Effector memory CD8-positive, alpha-beta T cell (primary cell): Measurements from ENCODE around the gene SORCS3.

ENCODE experiments used
- ATAC-seq: fragments of 150-1000 bp; cut with Tn5 transposase; replicated peaks from 2 replicates; pipeline ENCODE4 v1.10.0; 2021; ENCODE audit warnings: mild to moderate bottlenecking, moderate library complexity
- DNase-seq, 3 experiments: peaks; one replicate each; pipeline ENCODE4 v3.0.0; 2021
- H3K27ac Mint-ChIP-seq, 2 donors: one replicate each; pipeline ENCODE4 v1.8.0; 2022; ENCODE audit warnings: mild to moderate bottlenecking in 2 of 2, mixed read lengths in 2 of 2, moderate library complexity in 2 of 2
- H3K27me3 Mint-ChIP-seq, 2 donors: one replicate each; pipeline ENCODE4 v1.8.0; 2022; ENCODE audit warnings: mixed read lengths in 2 of 2
- H3K36me3 Mint-ChIP-seq: one replicate; pipeline ENCODE4 v1.8.0; 2022; ENCODE audit warnings: mild to moderate bottlenecking, moderate library complexity, mixed read lengths; ENCODE audit not compliant: insufficient read depth
- H3K4me1 Mint-ChIP-seq, 2 donors: one replicate each; pipeline ENCODE4 v1.8.0; 2022; ENCODE audit warnings: low read depth in 2 of 2, mixed read lengths in 2 of 2
- H3K4me3 Mint-ChIP-seq, 2 donors: one replicate each; pipeline ENCODE4 v1.8.0; 2022; ENCODE audit warnings: mild to moderate bottlenecking in 2 of 2, mixed read lengths in 2 of 2, moderate library complexity in 2 of 2
- H3K9me3 Mint-ChIP-seq, 2 donors: one replicate each; pipeline ENCODE4 v1.8.0; 2022; ENCODE audit warnings: mixed read lengths in 2 of 2

The SORCS3 gene

GRCh38 chr10:104734433-104734832 lies 93.3 kb downstream of the SORCS3 start:
- H3K36me3 Mint-ChIP-seq = no peaks in the 10 kb centered on the region
- H3K27ac Mint-ChIP-seq = no peak overlapping the region
- H3K9me3 Mint-ChIP-seq = no peaks in the 10 kb centered on the region
- ATAC-seq (no peak), DNase-seq (no peak)
- no peaks in the 10 kb centered on the region for H3K4me1 Mint-ChIP-seq
- H3K4me3 Mint-ChIP-seq = no peak overlapping the region
- peaks cover 0 to 10% of the 10 kb centered on the region in 2 donors for H3K27me3 Mint-ChIP-seq

GRCh38 chr10:104735036-104735756 lies 94.1 kb downstream of the SORCS3 start:
- H3K9me3 Mint-ChIP-seq = peaks cover 0 to 1% of the 10 kb centered on the region in 2 donors
- no peaks in the 10 kb centered on the region for H3K4me1 Mint-ChIP-seq
- DNase-seq (no peak), ATAC-seq (no peak)
- no peaks in the 10 kb centered on the region for H3K36me3 Mint-ChIP-seq
- no peak overlapping the region for H3K4me3 Mint-ChIP-seq
- peaks cover 0 to 10% of the 10 kb centered on the region in 2 donors for H3K27me3 Mint-ChIP-seq
- H3K27ac Mint-ChIP-seq = no peak overlapping the region

- no peaks in the 10 kb centered on the region for H3K4me1 Mint-ChIP-seq
- H3K9me3 Mint-ChIP-seq = peaks cover 0 to 3% of the 10 kb centered on the region in 2 donors
- H3K4me3 Mint-ChIP-seq = no peak overlapping the region
- no peak overlapping the region for H3K27ac Mint-ChIP-seq
- H3K36me3 Mint-ChIP-seq = no peaks in the 10 kb centered on the region
- ATAC-seq = no peak
- DNase-seq = no peak
- H3K27me3 Mint-ChIP-seq = peaks cover 0 to 10% of the 10 kb centered on the region in 2 donors
Observed at GRCh38 chr10:104735757-104736391, 94.8 kb downstream of the SORCS3 start.

GRCh38 chr10:104741127-104741526 lies 100.0 kb downstream of the SORCS3 start:
- Mint-ChIP-seq H3K27me3 (peaks cover 4 to 14% of the 10 kb centered on the region in 2 donors), H3K4me1 (no peaks in the 10 kb centered on the region), H3K4me3 (no peak overlapping the region), H3K27ac (no peak overlapping the region), H3K36me3 (no peaks in the 10 kb centered on the region), H3K9me3 (peaks cover 0 to 6% of the 10 kb centered on the region in 2 donors)
- DNase-seq (no peak), ATAC-seq (no peak)

- ATAC-seq (no peak), DNase-seq (no peak)
- H3K4me3 Mint-ChIP-seq = no peak overlapping the region
- peaks cover 0 to 9% of the 10 kb centered on the region in 2 donors for H3K9me3 Mint-ChIP-seq
- H3K27me3 Mint-ChIP-seq = peaks cover 10 to 11% of the 10 kb centered on the region in 2 donors
- no peaks in the 10 kb centered on the region for H3K36me3 Mint-ChIP-seq
- no peak overlapping the region for H3K27ac Mint-ChIP-seq
- no peaks in the 10 kb centered on the region for H3K4me1 Mint-ChIP-seq
Observed at GRCh38 chr10:104744052-104744451, 103.0 kb downstream of the SORCS3 start.

GRCh38 chr10:104750291-104750690 lies 109.2 kb downstream of the SORCS3 start:
- no peaks in the 10 kb centered on the region for H3K4me1 Mint-ChIP-seq

GRCh38 chr10:104762793-104763192 lies 121.7 kb downstream of the SORCS3 start:
- no peaks in the 10 kb centered on the region for H3K4me1 Mint-ChIP-seq
- ATAC-seq = no peak

More at GRCh38 chr10:104750291-104750690, 109.2 kb downstream of the SORCS3 start:
- Mint-ChIP-seq H3K4me3 (no peak overlapping the region), H3K9me3 (peaks cover 0 to 3% of the 10 kb centered on the region in 2 donors), H3K36me3 (no peaks in the 10 kb centered on the region), H3K27ac (no peak overlapping the region), H3K27me3 (peaks cover 0 to 5% of the 10 kb centered on the region in 2 donors)
- DNase-seq = no peak
- no peak for ATAC-seq

GRCh38 chr10:104766341-104766740 lies 125.3 kb downstream of the SORCS3 start:
- H3K36me3 Mint-ChIP-seq = no peaks in the 10 kb centered on the region
- no peaks in the 10 kb centered on the region for H3K9me3 Mint-ChIP-seq
- no peak overlapping the region for H3K27ac Mint-ChIP-seq
- no peak overlapping the region for H3K4me3 Mint-ChIP-seq
- DNase-seq (no peak), ATAC-seq (no peak)
- H3K4me1 Mint-ChIP-seq = no peaks in the 10 kb centered on the region
- H3K27me3 Mint-ChIP-seq = peaks cover 5 to 20% of the 10 kb centered on the region in 2 donors

More at GRCh38 chr10:104762793-104763192, 121.7 kb downstream of the SORCS3 start:
- Mint-ChIP-seq H3K27me3 (peaks cover 9 to 15% of the 10 kb centered on the region in 2 donors), H3K36me3 (no peaks in the 10 kb centered on the region), H3K9me3 (no peaks in the 10 kb centered on the region), H3K27ac (no peak overlapping the region), H3K4me3 (no peak overlapping the region)
- no peak for DNase-seq

GRCh38 chr10:104767282-104767681 lies 126.2 kb downstream of the SORCS3 start:
- no peak overlapping the region for H3K4me3 Mint-ChIP-seq
- no peak for DNase-seq
- H3K4me1 Mint-ChIP-seq = no peaks in the 10 kb centered on the region
- no peak overlapping the region for H3K27ac Mint-ChIP-seq
- no peaks in the 10 kb centered on the region for H3K36me3 Mint-ChIP-seq
- no peak for ATAC-seq
- H3K27me3 Mint-ChIP-seq = peaks cover 7 to 24% of the 10 kb centered on the region in 2 donors
- no peaks in the 10 kb centered on the region for H3K9me3 Mint-ChIP-seq

GRCh38 chr10:104767745-104768144 lies 126.7 kb downstream of the SORCS3 start:
- no peak for ATAC-seq
- Mint-ChIP-seq H3K36me3 (no peaks in the 10 kb centered on the region), H3K9me3 (no peaks in the 10 kb centered on the region), H3K27me3 (peaks cover 11 to 28% of the 10 kb centered on the region in 2 donors), H3K27ac (no peak overlapping the region), H3K4me3 (no peak overlapping the region), H3K4me1 (no peaks in the 10 kb centered on the region)
- DNase-seq = no peak

GRCh38 chr10:104773105-104773504 lies 132.0 kb downstream of the SORCS3 start:
- no peaks in the 10 kb centered on the region for H3K4me1 Mint-ChIP-seq
- H3K4me3 Mint-ChIP-seq = no peak overlapping the region
- no peaks in the 10 kb centered on the region for H3K9me3 Mint-ChIP-seq
- H3K36me3 Mint-ChIP-seq = no peaks in the 10 kb centered on the region
- H3K27me3 Mint-ChIP-seq = peaks cover 8 to 54% of the 10 kb centered on the region in 2 donors
- H3K27ac Mint-ChIP-seq = no peak overlapping the region
- ATAC-seq (no peak), DNase-seq (no peak)

- peaks cover 8 to 61% of the 10 kb centered on the region in 2 donors for H3K27me3 Mint-ChIP-seq
- ATAC-seq (no peak), DNase-seq (no peak)
- H3K36me3 Mint-ChIP-seq = no peaks in the 10 kb centered on the region
- no peak overlapping the region for H3K4me3 Mint-ChIP-seq
- H3K4me1 Mint-ChIP-seq = no peaks in the 10 kb centered on the region
- H3K27ac Mint-ChIP-seq = no peak overlapping the region
- no peaks in the 10 kb centered on the region for H3K9me3 Mint-ChIP-seq
Observed at GRCh38 chr10:104774234-104774633, 133.1 kb downstream of the SORCS3 start.

GRCh38 chr10:104777086-104777799 lies 136.2 kb downstream of the SORCS3 start:
- peaks cover 7 to 56% of the 10 kb centered on the region in 2 donors for H3K27me3 Mint-ChIP-seq
- no peak for DNase-seq
- no peaks in the 10 kb centered on the region for H3K4me1 Mint-ChIP-seq
- H3K9me3 Mint-ChIP-seq = no peaks in the 10 kb centered on the region
- ATAC-seq = no peak
- no peak overlapping the region for H3K27ac Mint-ChIP-seq
- H3K36me3 Mint-ChIP-seq = no peaks in the 10 kb centered on the region
- H3K4me3 Mint-ChIP-seq = no peak overlapping the region
